ACC112 (cell line): ENCODE data around the gene GCNT2.

Source experiments
- H2AFZ ChIP-seq: fragments of 200-600 bp; sonication (generic); one replicate; pipeline ENCODE4 v1.6.0; 2017; ENCODE audit warnings: antibody characterized with exemption, low read length; ENCODE audit not compliant: unreplicated experiment
- H3K27ac ChIP-seq: fragments of 200-600 bp; sonication (generic); 2 replicates; pipeline ENCODE4 v1.5.1; 2014; ENCODE audit warnings: low read depth, mild to moderate bottlenecking, antibody characterized with exemption, low read length, moderate library complexity
- H3K27me3 ChIP-seq: fragments of 200-600 bp; sonication (generic); 2 replicates; pipeline ENCODE4 v1.6.1; 2014; ENCODE audit warnings: mild to moderate bottlenecking, antibody characterized with exemption, low read length, moderate library complexity, mixed read lengths; ENCODE audit not compliant: insufficient read depth
- H3K36me3 ChIP-seq: fragments of 200-600 bp; sonication (generic); 2 replicates; pipeline ENCODE4 v1.6.1; 2016; ENCODE audit warnings: mild to moderate bottlenecking, antibody characterized with exemption, low read length, moderate library complexity, mixed read lengths; ENCODE audit not compliant: insufficient read depth
- H3K4me1 ChIP-seq: fragments of 200-600 bp; sonication (generic); one replicate; pipeline ENCODE4 v1.6.1; 2016; ENCODE audit warnings: low read length, mixed read lengths; ENCODE audit not compliant: insufficient read depth, unreplicated experiment, control insufficient read depth
- H3K4me3 ChIP-seq: fragments of 200-600 bp; sonication (generic); 2 replicates; pipeline ENCODE4 v1.5.1; 2014; ENCODE audit warnings: mild to moderate bottlenecking, low read depth, low read length
- H3K79me2 ChIP-seq: fragments of 200-600 bp; sonication (generic); one replicate; pipeline ENCODE4 v1.6.0; 2016; ENCODE audit warnings: low read length; ENCODE audit not compliant: control insufficient read depth, unreplicated experiment, insufficient read depth

GCNT2 gene

GRCh38 chr6:10531503-10531902 is 10.4 kb downstream of the GCNT2 start:
- Histone ChIP-seq H3K4me3 (no peak overlapping the region), H3K4me1 (peaks cover 3% of the 10 kb centered on the region), H3K27me3 (no peaks in the 10 kb centered on the region), H3K79me2 (no peaks in the 10 kb centered on the region), H3K36me3 (no peaks in the 10 kb centered on the region), H3K27ac (no peak overlapping the region), H2AFZ (no peak overlapping the region)

- Histone ChIP-seq H3K4me3 (no peak overlapping the region), H3K36me3 (no peaks in the 10 kb centered on the region), H3K79me2 (no peaks in the 10 kb centered on the region), H3K27me3 (no peaks in the 10 kb centered on the region), H3K27ac (no peak overlapping the region), H2AFZ (no peak overlapping the region), H3K4me1 (peaks cover 3% of the 10 kb centered on the region)
Measured at GRCh38 chr6:10531942-10532341, 10.8 kb downstream of the GCNT2 start.

GRCh38 chr6:10532392-10532791 is 11.2 kb downstream of the GCNT2 start:
- Histone ChIP-seq H3K4me1 (peaks cover 3% of the 10 kb centered on the region), H3K79me2 (no peaks in the 10 kb centered on the region), H3K27ac (no peak overlapping the region), H3K36me3 (no peaks in the 10 kb centered on the region), H3K4me3 (no peak overlapping the region), H2AFZ (no peak overlapping the region), H3K27me3 (no peaks in the 10 kb centered on the region)

- Histone ChIP-seq H3K27me3 (no peaks in the 10 kb centered on the region), H2AFZ (no peak overlapping the region), H3K79me2 (no peaks in the 10 kb centered on the region), H3K27ac (no peak overlapping the region), H3K4me1 (no peaks in the 10 kb centered on the region), H3K36me3 (no peaks in the 10 kb centered on the region), H3K4me3 (no peak overlapping the region)
Measured at GRCh38 chr6:10534419-10534762, 13.2 kb downstream of the GCNT2 start.

GRCh38 chr6:10535193-10535592 is 14.0 kb downstream of the GCNT2 start:
- no peaks in the 10 kb centered on the region for H3K36me3 ChIP-seq
- no peaks in the 10 kb centered on the region for H3K79me2 ChIP-seq
- no peaks in the 10 kb centered on the region for H3K4me1 ChIP-seq
- no peaks in the 10 kb centered on the region for H3K27me3 ChIP-seq
- H3K27ac ChIP-seq: no peak overlapping the region
- no peak overlapping the region for H3K4me3 ChIP-seq
- no peak overlapping the region for H2AFZ ChIP-seq

- Histone ChIP-seq H3K27ac (no peak overlapping the region), H3K4me1 (no peaks in the 10 kb centered on the region), H3K4me3 (no peak overlapping the region), H3K79me2 (no peaks in the 10 kb centered on the region), H3K27me3 (peaks cover 15% of the 10 kb centered on the region; the same call in 1 of the 2 replicates), H3K36me3 (no peaks in the 10 kb centered on the region), H2AFZ (no peak overlapping the region)
Measured at GRCh38 chr6:10537726-10538125, 16.6 kb downstream of the GCNT2 start.

GRCh38 chr6:10540073-10540746 is 19.1 kb downstream of the GCNT2 start:
- Histone ChIP-seq H3K4me1 (no peaks in the 10 kb centered on the region), H3K27ac (no peak overlapping the region), H3K79me2 (no peaks in the 10 kb centered on the region), H2AFZ (no peak overlapping the region), H3K36me3 (no peaks in the 10 kb centered on the region), H3K27me3 (peaks cover 15% of the 10 kb centered on the region; the same call in 1 of the 2 replicates), H3K4me3 (no peak overlapping the region)

GRCh38 chr6:10541591-10541990 is 20.4 kb downstream of the GCNT2 start:
- H3K27ac ChIP-seq: no peak overlapping the region
- no peak overlapping the region for H3K4me3 ChIP-seq
- H3K4me1 ChIP-seq: no peaks in the 10 kb centered on the region
- no peak overlapping the region for H2AFZ ChIP-seq
- no peaks in the 10 kb centered on the region for H3K36me3 ChIP-seq
- no peaks in the 10 kb centered on the region for H3K79me2 ChIP-seq
- peaks cover 15% of the 10 kb centered on the region; the same call in 1 of the 2 replicates for H3K27me3 ChIP-seq

GRCh38 chr6:10542213-10542612 is 21.1 kb downstream of the GCNT2 start:
- Histone ChIP-seq H3K4me3 (no peak overlapping the region), H3K27ac (no peak overlapping the region), H3K79me2 (no peaks in the 10 kb centered on the region), H3K4me1 (no peaks in the 10 kb centered on the region), H3K27me3 (peaks cover 15% of the 10 kb centered on the region; the same call in 1 of the 2 replicates), H2AFZ (no peak overlapping the region), H3K36me3 (no peaks in the 10 kb centered on the region)

GRCh38 chr6:10543488-10543887 is 22.3 kb downstream of the GCNT2 start:
- no peaks in the 10 kb centered on the region for H3K79me2 ChIP-seq
- H2AFZ ChIP-seq: no peak overlapping the region
- H3K4me3 ChIP-seq: no peak overlapping the region
- no peaks in the 10 kb centered on the region for H3K4me1 ChIP-seq
- H3K36me3 ChIP-seq: no peaks in the 10 kb centered on the region
- H3K27ac ChIP-seq: no peak overlapping the region
- peaks cover 15% of the 10 kb centered on the region; the same call in 1 of the 2 replicates for H3K27me3 ChIP-seq

- Histone ChIP-seq H2AFZ (no peak overlapping the region), H3K4me3 (no peak overlapping the region), H3K36me3 (no peaks in the 10 kb centered on the region), H3K79me2 (no peaks in the 10 kb centered on the region), H3K27me3 (peaks cover 13% of the 10 kb centered on the region; the same call in 1 of the 2 replicates), H3K27ac (no peak overlapping the region), H3K4me1 (no peaks in the 10 kb centered on the region)
Measured at GRCh38 chr6:10545482-10545881, 24.3 kb downstream of the GCNT2 start.
